Measurements from ENCODE around the gene SNRK.

SNRK gene

GRCh38 chr3:43270078-43270477 lies 16.3 kb upstream of the SNRK start:
- DNase-seq (ENCODE audit: low read depth): no peak

GRCh38 chr3:43273416-43273815 lies 12.9 kb upstream of the SNRK start:
- DNase-seq (ENCODE audit: low read depth): no peak

GRCh38 chr3:43279082-43279481 lies 7.3 kb upstream of the SNRK start:
- DNase-seq (ENCODE audit: low read depth): no peak

GRCh38 chr3:43279532-43279931 lies 6.8 kb upstream of the SNRK start:
- DNase-seq (ENCODE audit: low read depth): no peak

GRCh38 chr3:43281020-43281419 lies 5.3 kb upstream of the SNRK start:
- DNase-seq (ENCODE audit: low read depth): no peak

- no peak for DNase-seq (ENCODE audit: low read depth)
Measured at GRCh38 chr3:43284171-43284570, 2.2 kb upstream of the SNRK start.

- no peak for DNase-seq (ENCODE audit: low read depth)
Measured at GRCh38 chr3:43285644-43286043, 696 bp upstream of the SNRK start.

- no peak for DNase-seq (ENCODE audit: low read depth)
Measured at GRCh38 chr3:43286841-43287499, 630 bp downstream of the SNRK start.

GRCh38 chr3:43287500-43287873 lies 1.1 kb downstream of the SNRK start:
- DNase-seq (ENCODE audit: low read depth): no peak

- no peak for DNase-seq (ENCODE audit: low read depth)
Measured at GRCh38 chr3:43288366-43288765, 2.0 kb downstream of the SNRK start.

- DNase-seq (ENCODE audit: low read depth): no peak
Measured at GRCh38 chr3:43288850-43289249, 2.5 kb downstream of the SNRK start.

- DNase-seq (ENCODE audit: low read depth): no peak
Measured at GRCh38 chr3:43289401-43289800, 3.1 kb downstream of the SNRK start.

- DNase-seq (ENCODE audit: low read depth): no peak
Measured at GRCh38 chr3:43289841-43290470, 3.6 kb downstream of the SNRK start.

- no peak for DNase-seq (ENCODE audit: low read depth)
Measured at GRCh38 chr3:43290956-43291355, 4.6 kb downstream of the SNRK start.

GRCh38 chr3:43291546-43291945 lies 5.2 kb downstream of the SNRK start:
- no peak for DNase-seq (ENCODE audit: low read depth)

GRCh38 chr3:43294975-43295374 lies 8.6 kb downstream of the SNRK start:
- DNase-seq (ENCODE audit: low read depth): no peak

- peak; percentile 29 for DNase-seq (ENCODE audit: low read depth)
Measured at GRCh38 chr3:43296565-43296964, 10.2 kb downstream of the SNRK start.

GRCh38 chr3:43298292-43298691 lies 12.0 kb downstream of the SNRK start:
- no peak for DNase-seq (ENCODE audit: low read depth)

GRCh38 chr3:43298761-43299160 lies 12.4 kb downstream of the SNRK start:
- DNase-seq (ENCODE audit: low read depth): no peak

- DNase-seq (ENCODE audit: low read depth): no peak
Measured at GRCh38 chr3:43302116-43302880, 16.0 kb downstream of the SNRK start.

GRCh38 chr3:43304126-43304525 lies 17.8 kb downstream of the SNRK start:
- no peak for DNase-seq (ENCODE audit: low read depth)

- DNase-seq (ENCODE audit: low read depth): no peak
Measured at GRCh38 chr3:43307226-43307625, 20.9 kb downstream of the SNRK start.

- DNase-seq (ENCODE audit: low read depth): no peak
Measured at GRCh38 chr3:43307649-43308048, 21.3 kb downstream of the SNRK start.

Measured in activated T-cell treated with anti-CD3 and anti-CD28 coated beads for 1 hour (primary cell).